Cardiac fibroblast (primary cell): Measurements from ENCODE around the gene FOXP4.

ENCODE experiments used
- DNase-seq, 2 donors: peaks; one replicate each; pipeline versions ENCODE4 v3.0.0 to v3.0.0-alpha.2; 2010; ENCODE audit warnings: low read depth in 2 of 2
- H3K4me3 ChIP-seq, 2 donors: replicated peaks in 1 of 2; 1 replicate in 1 of 2; 2 replicates in 1 of 2; pipeline ENCODE4 v1.5.1; 2011; ENCODE audit warnings: low read depth in 2 of 2, low read length in 2 of 2, mild to moderate bottlenecking in 2 of 2, moderate library complexity in 1 of 2
- CTCF ChIP-seq: IDR thresholded peaks from one replicate; pipeline ENCODE4 v1.5.1; 2011; ENCODE audit warnings: low read depth, mild to moderate bottlenecking, low read length, inconsistent platforms

FOXP4 gene

DNA sequence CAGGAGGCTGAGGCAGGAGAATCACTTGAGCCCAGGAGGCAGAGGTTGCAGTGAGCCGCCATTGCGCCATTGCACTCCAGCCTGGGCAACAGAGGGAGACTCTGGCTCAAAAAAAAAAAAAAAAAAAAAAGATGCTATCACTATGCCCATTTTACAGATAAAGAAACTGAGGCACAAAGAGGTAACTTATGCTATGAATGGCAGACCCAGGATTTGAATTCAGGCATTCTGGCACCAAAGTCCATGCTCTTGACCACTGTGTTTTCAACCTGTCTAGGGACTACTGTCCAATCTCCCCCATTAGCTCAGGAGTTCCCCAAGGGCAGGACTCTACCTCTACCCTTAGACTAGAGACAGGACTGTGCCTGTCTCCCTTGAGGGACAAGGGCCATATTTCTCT is 82.9 kb downstream of the FOXP4 start:
- no peak for TF ChIP-seq CTCF
- H3K4me3 ChIP-seq = no peak overlapping the region
- no peak for DNase-seq

DNA sequence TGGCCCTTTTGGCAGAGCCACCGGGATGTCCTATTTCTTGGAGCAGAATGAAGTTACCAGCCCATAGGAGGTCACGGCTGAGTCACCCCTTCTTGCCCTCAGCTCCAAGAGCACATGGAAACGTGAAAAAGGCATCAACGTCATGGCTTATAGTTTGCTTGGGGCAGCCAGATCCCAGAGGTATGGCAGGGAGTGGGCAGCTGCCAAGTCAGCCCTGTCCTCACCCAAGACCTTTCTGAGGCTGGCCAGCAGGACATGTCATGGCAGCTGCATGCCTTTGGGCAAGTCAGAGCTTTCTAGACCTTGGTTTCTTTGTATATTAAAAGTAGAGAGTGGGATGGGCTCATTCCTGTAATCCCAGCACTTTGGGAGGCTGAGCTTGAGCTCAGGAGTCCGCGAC is 83.9 kb downstream of the FOXP4 start:
- no peak overlapping the region for H3K4me3 ChIP-seq
- no peak for DNase-seq
- no peak for TF ChIP-seq CTCF

DNA sequence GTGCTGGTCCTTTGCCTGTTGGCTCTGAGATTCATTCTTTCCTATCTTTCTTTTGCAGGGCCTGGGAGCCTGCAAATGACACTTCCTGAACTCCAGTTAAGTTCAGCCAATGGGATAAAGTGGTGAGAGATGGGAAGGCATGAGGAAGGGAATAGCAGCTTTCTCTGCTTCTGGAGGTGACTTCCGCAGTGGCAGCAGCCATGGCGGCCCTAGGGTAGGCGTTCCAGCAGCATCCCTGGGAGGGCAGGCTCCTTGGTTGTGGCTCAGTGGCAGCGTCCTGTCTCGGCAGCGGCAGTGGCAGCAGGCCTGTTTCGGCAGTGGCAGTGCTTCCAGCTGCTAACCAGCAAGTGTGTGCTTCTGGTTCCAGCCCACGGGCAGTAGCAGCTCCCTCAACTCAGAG is 84.8 kb downstream of the FOXP4 start:
- DNase-seq = no peak
- no peak for TF ChIP-seq CTCF
- H3K4me3 ChIP-seq = no peak overlapping the region

DNA sequence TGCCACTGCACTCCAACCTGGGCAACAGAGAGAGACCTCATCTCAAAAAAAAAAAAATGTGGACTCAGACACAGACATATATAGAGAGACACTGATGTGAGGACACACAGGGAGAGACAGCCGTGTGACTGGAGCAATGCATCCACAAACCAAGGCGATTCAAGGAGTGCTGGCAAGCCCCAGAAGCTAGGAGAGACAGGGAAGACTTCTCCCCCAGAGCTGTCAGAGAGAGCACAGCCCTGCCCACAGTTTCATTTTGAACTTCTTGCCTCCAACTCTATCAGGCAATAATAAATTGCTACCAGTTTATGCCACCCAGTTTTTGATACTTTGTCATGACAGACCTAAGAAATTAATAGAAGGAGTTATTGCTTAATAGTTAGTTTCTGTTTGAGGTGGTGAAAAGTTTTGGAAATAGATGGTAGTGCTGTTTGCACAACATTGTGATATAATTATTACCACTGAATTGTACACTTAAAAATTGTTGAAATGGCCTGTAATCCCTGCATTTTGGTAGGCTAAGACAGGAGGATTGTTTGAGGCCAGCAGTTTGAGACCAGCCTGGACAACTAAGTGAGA is 87.0 kb downstream of the FOXP4 start:
- TF ChIP-seq CTCF = no peak
- no peak for DNase-seq
- no peak overlapping the region for H3K4me3 ChIP-seq

DNA sequence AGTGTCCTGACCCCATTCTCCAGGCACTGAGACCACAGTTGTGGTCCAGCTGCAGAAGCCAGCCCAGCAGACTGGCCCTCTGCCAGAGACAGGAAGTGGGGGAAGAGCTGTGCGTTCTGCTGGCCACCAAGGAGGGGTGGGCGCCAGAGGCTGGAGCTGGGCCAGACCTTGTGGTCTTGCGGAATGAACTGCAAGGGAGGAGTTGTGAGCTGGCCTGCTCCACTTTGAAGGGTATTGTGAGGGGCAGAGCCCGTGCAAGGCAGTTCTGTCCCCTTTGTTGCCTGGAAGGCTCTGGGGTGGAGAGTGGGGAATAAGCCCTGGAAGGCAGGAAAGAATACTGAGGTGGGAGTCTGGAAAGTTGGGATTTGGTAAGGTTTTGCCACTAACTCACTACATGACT is 88.5 kb downstream of the FOXP4 start:
- H3K4me3 ChIP-seq = no peak overlapping the region
- no peak for TF ChIP-seq CTCF
- DNase-seq = peak in 1 of 2 donors; percentile 64

GRCh38 chr6:41635365-41635764 is 89.2 kb downstream of the FOXP4 start:
- TF ChIP-seq CTCF = no peak
- H3K4me3 ChIP-seq = no peak overlapping the region
- no peak for DNase-seq

DNA sequence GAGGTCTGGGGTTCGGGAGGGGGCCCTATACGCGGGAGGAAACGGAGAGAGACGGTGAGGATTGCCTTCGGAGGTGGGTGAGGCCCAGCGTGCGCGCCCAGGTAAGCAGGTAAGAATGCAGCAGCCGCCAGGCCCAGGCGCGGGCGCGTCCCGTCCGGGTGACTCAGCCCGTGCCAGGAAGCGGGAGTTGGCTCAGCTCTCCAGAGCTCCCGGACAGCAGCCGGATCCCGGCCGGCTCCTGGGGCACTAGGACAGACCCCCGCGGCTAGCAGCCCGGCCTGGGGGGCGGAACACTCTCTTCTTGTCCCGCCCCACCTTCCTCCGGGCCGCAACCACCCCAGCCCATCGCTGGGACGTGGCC is 90.6 kb downstream of the FOXP4 start:
- no peak for TF ChIP-seq CTCF
- peak in 1 of 2 donors; percentile 36 for DNase-seq
- peak overlapping the region in 1 of 2 donors; percentile 47 for H3K4me3 ChIP-seq
